Hepatocyte (in vitro differentiated cells): ENCODE data around the gene IMMP2L. TPM values are rescaled to one million over a fixed set of nuclear protein-coding genes. Genes with fewer than 3 reads are reported as not detected.

ENCODE experiments used
- DNase-seq: peaks from one replicate; pipeline ENCODE4 v3.0.0-alpha.2; 2016; ENCODE audit warnings: low spot score
- H2AFZ ChIP-seq: fragments of 200-600 bp; sonication (generic); 2 replicates; pipeline ENCODE4 v1.6.0; 2016; ENCODE audit warnings: antibody characterized with exemption, mild to moderate bottlenecking
- H3K27ac ChIP-seq: fragments of 200-600 bp; sonication (generic); 2 replicates; pipeline ENCODE4 v1.5.1; 2016; ENCODE audit warnings: mild to moderate bottlenecking
- H3K27me3 ChIP-seq: fragments of 200-600 bp; sonication (generic); 2 replicates; pipeline ENCODE4 v1.6.1; 2016
- H3K36me3 ChIP-seq: fragments of 200-600 bp; sonication (generic); replicated peaks from 2 replicates; pipeline ENCODE4 v1.5.1; 2016; ENCODE audit warnings: low read depth; ENCODE audit not compliant: insufficient read depth
- H3K4me1 ChIP-seq: fragments of 200-600 bp; sonication (generic); 2 replicates; pipeline ENCODE4 v1.5.1; 2016; ENCODE audit warnings: mild to moderate bottlenecking, moderate library complexity; ENCODE audit not compliant: insufficient read depth
- H3K4me2 ChIP-seq: fragments of 200-600 bp; sonication (generic); 2 replicates; pipeline ENCODE4 v1.6.0; 2016
- H3K4me3 ChIP-seq: fragments of 200-600 bp; sonication (generic); 2 replicates; pipeline ENCODE4 v1.5.1; 2016; ENCODE audit warnings: mild to moderate bottlenecking
- H3K79me2 ChIP-seq: fragments of 200-600 bp; sonication (generic); 2 replicates; pipeline ENCODE4 v1.6.0; 2017; ENCODE audit warnings: mild to moderate bottlenecking
- H3K9me2 ChIP-seq: fragments of 200-600 bp; sonication (generic); replicated peaks from 2 replicates; pipeline ENCODE4 v1.6.0; 2017; ENCODE audit warnings: mild to moderate bottlenecking; ENCODE audit not compliant: insufficient read depth
- H3K9me3 ChIP-seq: fragments of 200-600 bp; sonication (generic); 2 replicates; pipeline ENCODE4 v1.5.1; 2016; ENCODE audit warnings: low read depth, mild to moderate bottlenecking
- H4K20me1 ChIP-seq: fragments of 200-600 bp; sonication (generic); 2 replicates; pipeline ENCODE4 v1.6.0; 2016; ENCODE audit warnings: mild to moderate bottlenecking; ENCODE audit not compliant: insufficient read depth, poor library complexity, severe bottlenecking
- CTCF ChIP-seq: fragments of 200-600 bp; sonication (generic); IDR thresholded peaks from 2 replicates; pipeline ENCODE4 v1.5.1; 2016; ENCODE audit warnings: antibody characterized with exemption, mild to moderate bottlenecking; ENCODE audit not compliant: poor library complexity
- EZH2 ChIP-seq: fragments of 200-600 bp; sonication (generic); IDR thresholded peaks from 2 replicates; pipeline ENCODE4 v1.6.1; 2016; ENCODE audit warnings: antibody characterized with exemption, mild to moderate bottlenecking, borderline replicate concordance
- EZH2phosphoT487 ChIP-seq: fragments of 200-600 bp; sonication (generic); IDR thresholded peaks from one replicate; pipeline ENCODE4 v1.6.1; 2018; ENCODE audit warnings: antibody characterized with exemption, mild to moderate bottlenecking, low read depth, moderate library complexity; ENCODE audit not compliant: unreplicated experiment, severe bottlenecking
- WGBS: methylation state at CpG from one replicate; pipeline ENCODE4 v1.1.6; 2016; ENCODE audit warnings: low lambda C conversion rate; ENCODE audit errors: missing lambda C conversion rate; 5-methylcytosine and 5-hydroxymethylcytosine counted together
- polyA plus RNA-seq: library from polyadenylated mRNA; unstranded; fragments of >200 nt; fragmentation: Nextera tagmentation; extraction: Ambion mirVana; gene quantifications from 2 replicates; pipeline ENCODE4 v1.2.1, GENCODE V29; 2016
- total RNA-seq: library from RNA; depleted of rRNA; stranded (reverse); fragments of >200 nt; gene quantifications from 2 replicates; pipeline ENCODE4 v1.2.3, GENCODE V29; 2014

The IMMP2L gene
- total and polyA plus RNA-seq, 2 experiments from 2014 or later = 13.3 to 17.6 TPM

GRCh38 chr7:111498391-111499007 lies 63.8 kb downstream of the IMMP2L start:
- 84% methylated on average over 2 of the region's 2 CpGs for WGBS

GRCh38 chr7:111495173-111495810 lies 67.0 kb downstream of the IMMP2L start:
- Histone ChIP-seq H3K4me3 (no peak overlapping the region), H3K4me1 (no peaks in the 10 kb centered on the region), H3K27me3 (no peaks in the 10 kb centered on the region), H3K4me2 (no peak overlapping the region), H3K27ac (no peak overlapping the region), H2AFZ (no peak overlapping the region), H3K36me3 (no peaks in the 10 kb centered on the region), H3K9me3 (no peaks in the 10 kb centered on the region), H4K20me1 (no peaks in the 10 kb centered on the region), H3K9me2 (no peaks in the 10 kb centered on the region), H3K79me2 (no peaks in the 10 kb centered on the region)
- DNase-seq = no peak
- 97% methylated on average over 2 of the region's 2 CpGs for WGBS
- TF ChIP-seq CTCF (no peak), EZH2 (no peak), EZH2phosphoT487 (no peak)

More at GRCh38 chr7:111498391-111499007, 63.8 kb downstream of the IMMP2L start:
- no peaks in the 10 kb centered on the region for H3K27me3 ChIP-seq
- TF ChIP-seq EZH2 (no peak), CTCF (no peak), EZH2phosphoT487 (no peak)
- H3K9me2 ChIP-seq = no peaks in the 10 kb centered on the region
- no peaks in the 10 kb centered on the region for H3K79me2 ChIP-seq
- H3K4me3 ChIP-seq = no peak overlapping the region
- no peak overlapping the region for H3K27ac ChIP-seq
- no peaks in the 10 kb centered on the region for H3K36me3 ChIP-seq
- DNase-seq = no peak
- no peak overlapping the region for H2AFZ ChIP-seq
- H3K4me1 ChIP-seq = no peaks in the 10 kb centered on the region
- no peaks in the 10 kb centered on the region for H4K20me1 ChIP-seq
- H3K4me2 ChIP-seq = no peak overlapping the region
- no peaks in the 10 kb centered on the region for H3K9me3 ChIP-seq

- Histone ChIP-seq H2AFZ (no peak overlapping the region), H4K20me1 (no peaks in the 10 kb centered on the region), H3K79me2 (no peaks in the 10 kb centered on the region), H3K4me1 (no peaks in the 10 kb centered on the region), H3K27ac (no peak overlapping the region), H3K4me2 (no peak overlapping the region), H3K36me3 (no peaks in the 10 kb centered on the region), H3K4me3 (no peak overlapping the region), H3K9me3 (no peaks in the 10 kb centered on the region), H3K9me2 (no peaks in the 10 kb centered on the region), H3K27me3 (no peaks in the 10 kb centered on the region)
- no peak for DNase-seq
- WGBS = 90% methylated on average over 2 of the region's 2 CpGs
- TF ChIP-seq EZH2 (no peak), CTCF (no peak), EZH2phosphoT487 (no peak)
These were observed 70.1 kb downstream of the IMMP2L start for GRCh38 chr7:111492234-111492633.
